Loucy (cell line): Measurements from ENCODE around the gene LIN52.
A peak's percentile ranks its signal among the peaks of the same experiment; 100 is the strongest.
"Not testable (repeated sequence)": the region's sequence is repeated elsewhere in the genome, so short reads cannot be mapped to it uniquely, and the experiment has no call there.

ENCODE experiments used
- H2AFZ ChIP-seq: fragments of 200-600 bp; sonication (generic); 2 replicates; pipeline ENCODE4 v1.6.0; 2016; ENCODE audit warnings: antibody characterized with exemption, mild to moderate bottlenecking, low read length, moderate library complexity
- H3F3A ChIP-seq: fragments of 200-600 bp; 2 replicates; pipeline ENCODE4 v1.6.0; 2016; ENCODE audit warnings: antibody characterized with exemption, low read depth, mild to moderate bottlenecking
- H3K27me3 ChIP-seq: fragments of 200-600 bp; sonication (generic); 2 replicates; pipeline ENCODE4 v1.6.1; 2014; ENCODE audit warnings: low read length, mild to moderate bottlenecking; ENCODE audit not compliant: insufficient read depth, poor library complexity, severe bottlenecking
- H3K36me3 ChIP-seq: fragments of 200-600 bp; sonication (generic); 2 replicates; pipeline ENCODE4 v1.6.1; 2016; ENCODE audit warnings: low read length; ENCODE audit not compliant: insufficient read depth
- H3K4me1 ChIP-seq: fragments of 200-600 bp; sonication (generic); 2 replicates; pipeline ENCODE4 v1.5.1; 2014; ENCODE audit warnings: low read length, mild to moderate bottlenecking; ENCODE audit not compliant: insufficient read depth, poor library complexity, severe bottlenecking
- H3K4me2 ChIP-seq: fragments of 200-600 bp; sonication (generic); 2 replicates; pipeline ENCODE4 v1.6.0; 2014; ENCODE audit warnings: antibody characterized with exemption, low read length, low read depth, mild to moderate bottlenecking; ENCODE audit not compliant: poor library complexity, severe bottlenecking
- H3K4me3 ChIP-seq: fragments of 200-600 bp; sonication (generic); 2 replicates; pipeline ENCODE4 v1.5.1; 2014; ENCODE audit warnings: low read length, mild to moderate bottlenecking, mixed read lengths; ENCODE audit not compliant: poor library complexity, severe bottlenecking
- H3K79me2 ChIP-seq: fragments of 200-600 bp; sonication (generic); 2 replicates; pipeline ENCODE4 v1.6.1; 2014; ENCODE audit warnings: low read length; ENCODE audit not compliant: insufficient read depth
- H3K9ac ChIP-seq: fragments of 200-600 bp; sonication (generic); 2 replicates; pipeline ENCODE4 v1.6.0; 2014; ENCODE audit warnings: mild to moderate bottlenecking, low read depth, low read length, moderate library complexity; ENCODE audit not compliant: poor library complexity, severe bottlenecking
- H3K9me2 ChIP-seq: fragments of 200-600 bp; sonication (generic); replicated peaks from 2 replicates; pipeline ENCODE4 v1.6.1; 2016; ENCODE audit warnings: low read depth, low read length, mixed read lengths
- H3K9me3 ChIP-seq: fragments of 200-600 bp; sonication (generic); 2 replicates; pipeline ENCODE4 v1.6.1; 2014; ENCODE audit warnings: mild to moderate bottlenecking, antibody characterized with exemption, low read length, low read depth; ENCODE audit not compliant: insufficient read depth
- H4K20me1 ChIP-seq: fragments of 200-600 bp; sonication (generic); 2 replicates; pipeline ENCODE4 v1.6.0; 2014; ENCODE audit warnings: antibody characterized with exemption, low read length, mild to moderate bottlenecking; ENCODE audit not compliant: insufficient read depth, poor library complexity, severe bottlenecking
- EZH2phosphoT487 ChIP-seq: fragments of 200-600 bp; IDR thresholded peaks from 2 replicates; pipeline ENCODE4 v1.6.1; 2018; ENCODE audit warnings: antibody characterized with exemption, mild to moderate bottlenecking, moderate library complexity, borderline replicate concordance
- TF ChIP-seq, protein P1 (sequence below): fragments of 200-600 bp; sonication (generic); conservative IDR thresholded peaks from 2 replicates; pipeline ENCODE4 v1.5.1; 2014; ENCODE audit warnings: mild to moderate bottlenecking, antibody characterized with exemption, low read length

Gene LIN52

DNA sequence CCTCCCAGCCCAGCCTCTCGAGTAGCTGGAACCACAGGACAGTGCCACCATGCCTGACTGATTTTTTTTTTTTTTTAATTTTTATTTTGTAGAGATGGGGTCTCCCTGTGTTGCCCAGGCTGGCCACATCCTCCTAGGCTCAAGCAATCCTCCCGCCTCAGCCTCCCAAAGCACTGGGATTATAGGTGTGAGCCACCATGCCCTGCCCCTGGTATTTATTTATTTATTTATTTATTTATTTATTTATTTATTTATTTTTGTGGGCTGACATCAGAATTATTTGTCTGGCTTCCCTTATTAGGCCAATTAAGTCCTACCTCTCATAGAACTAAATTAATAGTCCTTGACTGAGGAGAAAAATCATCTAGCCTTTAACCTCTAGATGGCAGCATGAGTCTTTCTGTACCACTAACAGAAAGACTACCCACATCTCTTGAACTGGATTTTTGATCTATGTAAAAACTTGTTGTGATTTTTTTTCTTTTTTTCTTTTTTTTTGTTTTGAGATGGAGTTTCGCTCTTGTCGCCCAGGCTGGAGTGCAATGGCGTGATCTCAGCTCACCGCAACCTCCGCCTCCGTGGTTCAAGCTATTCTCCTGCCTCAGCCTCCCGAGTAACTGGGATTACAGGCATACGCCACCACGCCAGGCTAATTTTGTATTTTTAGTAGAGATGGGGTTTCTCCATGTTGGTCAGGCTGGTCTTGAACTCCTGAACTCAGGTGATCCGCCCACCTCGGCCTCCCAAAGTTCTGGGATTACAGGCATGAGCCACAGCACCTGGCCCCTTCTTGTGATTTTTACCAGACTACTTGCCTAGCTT is 26.9 kb downstream of the LIN52 start:
- not testable (repeated sequence) for H3K9me2 ChIP-seq, H3K4me2 ChIP-seq, H3K27me3 ChIP-seq, H3F3A ChIP-seq, H3K9me3 ChIP-seq, H3K4me1 ChIP-seq, H2AFZ ChIP-seq, H3K79me2 ChIP-seq, H3K4me3 ChIP-seq, H4K20me1 ChIP-seq, H3K9ac ChIP-seq, H3K36me3 ChIP-seq
- TF ChIP-seq, protein P1, sequence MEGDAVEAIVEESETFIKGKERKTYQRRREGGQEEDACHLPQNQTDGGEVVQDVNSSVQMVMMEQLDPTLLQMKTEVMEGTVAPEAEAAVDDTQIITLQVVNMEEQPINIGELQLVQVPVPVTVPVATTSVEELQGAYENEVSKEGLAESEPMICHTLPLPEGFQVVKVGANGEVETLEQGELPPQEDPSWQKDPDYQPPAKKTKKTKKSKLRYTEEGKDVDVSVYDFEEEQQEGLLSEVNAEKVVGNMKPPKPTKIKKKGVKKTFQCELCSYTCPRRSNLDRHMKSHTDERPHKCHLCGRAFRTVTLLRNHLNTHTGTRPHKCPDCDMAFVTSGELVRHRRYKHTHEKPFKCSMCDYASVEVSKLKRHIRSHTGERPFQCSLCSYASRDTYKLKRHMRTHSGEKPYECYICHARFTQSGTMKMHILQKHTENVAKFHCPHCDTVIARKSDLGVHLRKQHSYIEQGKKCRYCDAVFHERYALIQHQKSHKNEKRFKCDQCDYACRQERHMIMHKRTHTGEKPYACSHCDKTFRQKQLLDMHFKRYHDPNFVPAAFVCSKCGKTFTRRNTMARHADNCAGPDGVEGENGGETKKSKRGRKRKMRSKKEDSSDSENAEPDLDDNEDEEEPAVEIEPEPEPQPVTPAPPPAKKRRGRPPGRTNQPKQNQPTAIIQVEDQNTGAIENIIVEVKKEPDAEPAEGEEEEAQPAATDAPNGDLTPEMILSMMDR: peak; percentile 63

DNA sequence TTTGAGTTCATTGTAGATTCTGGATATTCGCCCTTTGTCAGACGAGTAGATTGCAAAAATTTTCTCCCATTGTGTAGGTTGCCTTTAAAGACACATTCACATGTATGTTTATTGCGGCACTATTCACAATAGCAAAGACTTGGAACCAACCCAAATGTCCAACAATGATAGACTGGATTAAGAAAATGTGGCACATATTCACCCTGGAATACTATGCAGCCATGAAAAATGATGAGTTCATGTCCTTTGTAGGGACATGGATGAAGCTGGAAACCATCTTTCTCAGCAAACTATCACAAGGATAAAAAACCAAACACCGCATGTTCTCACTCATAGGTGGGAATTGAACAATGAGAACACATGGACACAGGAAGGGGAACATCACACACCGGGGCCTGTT is 40.7 kb downstream of the LIN52 start:
- H3K36me3 ChIP-seq, H3F3A ChIP-seq, H2AFZ ChIP-seq, H4K20me1 ChIP-seq, H3K79me2 ChIP-seq, H3K9me2 ChIP-seq, H3K27me3 ChIP-seq, H3K4me1 ChIP-seq, H3K4me3 ChIP-seq, H3K9me3 ChIP-seq, H3K4me2 ChIP-seq, H3K9ac ChIP-seq: not testable (repeated sequence)

DNA sequence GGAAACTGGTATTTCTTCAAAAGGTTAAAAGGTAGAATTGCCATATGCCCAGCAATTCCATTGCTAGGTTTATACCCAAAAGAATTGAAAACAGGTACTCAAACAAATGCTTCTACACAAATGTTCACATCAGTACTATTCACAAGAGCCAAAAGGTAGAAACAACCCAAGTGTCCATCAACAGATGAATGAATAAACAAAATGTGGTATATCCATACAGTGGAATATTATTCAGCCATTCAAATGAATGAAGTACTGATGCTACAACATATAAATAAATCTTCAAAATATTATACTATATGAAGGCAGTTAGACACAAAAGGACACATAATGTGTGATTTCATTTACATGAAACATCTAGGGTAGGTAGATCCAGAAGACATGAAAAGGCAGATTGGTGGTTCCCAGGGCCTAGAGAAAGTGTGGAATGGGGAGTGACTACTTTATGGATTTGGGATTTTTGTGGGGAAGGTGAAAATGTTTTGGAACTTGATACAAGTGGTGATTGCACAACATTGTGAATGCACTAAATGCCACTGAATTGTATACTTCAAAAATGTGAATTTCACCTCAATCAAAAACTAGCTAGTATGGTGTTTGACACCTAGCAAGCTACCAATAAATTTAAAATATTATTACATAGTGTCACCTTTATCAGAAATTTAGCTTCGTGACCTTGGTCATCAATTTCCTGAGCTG is 41.7 kb downstream of the LIN52 start:
- Histone ChIP-seq H2AFZ (no peak overlapping the region), H3K4me3 (no peak overlapping the region)
- no peak for TF ChIP-seq EZH2phosphoT487
- TF ChIP-seq, protein P1: no peak

More for the DNA sequence above, 41.7 kb downstream of the LIN52 start:
- no peaks in the 10 kb centered on the region for H3F3A ChIP-seq
- no peak overlapping the region for H3K4me2 ChIP-seq
- no peaks in the 10 kb centered on the region for H3K79me2 ChIP-seq
- H3K9ac ChIP-seq: no peak overlapping the region
- H3K4me1 ChIP-seq: no peaks in the 10 kb centered on the region
- H3K27me3 ChIP-seq: no peaks in the 10 kb centered on the region
- H3K36me3 ChIP-seq: no peaks in the 10 kb centered on the region
- H3K9me2 ChIP-seq: no peaks in the 10 kb centered on the region
- H4K20me1 ChIP-seq: no peaks in the 10 kb centered on the region
- H3K9me3 ChIP-seq: 0 out of 2 replicates have a peak, but pooled peaks cover 4% of the 10 kb centered on the region
